RWPE2 (cell line): ENCODE results near the gene PROS1.

ENCODE experiments used
- ATAC-seq: fragments of 200-7000 bp; cut with Tn5 transposase; 3 replicates; pipeline ENCODE4 v1.9.1; 2021; ENCODE audit warnings: low read depth
- DNase-seq: peaks from one replicate; pipeline ENCODE4 v3.0.0-alpha.2; 2020; ENCODE audit warnings: low spot score
- H3K27ac ChIP-seq: fragments of 450-650 bp; 2 replicates; pipeline ENCODE4 v1.5.1; 2017; ENCODE audit warnings: mild to moderate bottlenecking; ENCODE audit not compliant: poor library complexity, severe bottlenecking
- H3K27me3 ChIP-seq: fragments of 250-450 bp; sonication (Bioruptor Pico); 2 replicates; pipeline ENCODE4 v1.5.1; 2021; ENCODE audit warnings: mild to moderate bottlenecking, moderate library complexity; ENCODE audit not compliant: insufficient read depth, poor library complexity, severe bottlenecking
- H3K36me3 ChIP-seq: fragments of 250-450 bp; sonication (Bioruptor Pico); 2 replicates; pipeline ENCODE4 v1.5.1; 2020; ENCODE audit warnings: low read depth, mild to moderate bottlenecking, moderate library complexity
- H3K4me1 ChIP-seq: fragments of 250-450 bp; sonication (Bioruptor Pico); 2 replicates; pipeline ENCODE4 v1.5.1; 2021; ENCODE audit warnings: mild to moderate bottlenecking, moderate library complexity; ENCODE audit not compliant: insufficient read depth, poor library complexity, severe bottlenecking
- H3K4me3 ChIP-seq: fragments of 250-450 bp; sonication (Bioruptor Pico); 2 replicates; pipeline ENCODE4 v1.5.1; 2021; ENCODE audit warnings: mild to moderate bottlenecking, moderate library complexity; ENCODE audit not compliant: severe bottlenecking
- H3K9me3 ChIP-seq: fragments of 250-450 bp; sonication (Bioruptor Pico); 2 replicates; pipeline ENCODE4 v1.5.1; 2021; ENCODE audit warnings: mild to moderate bottlenecking, moderate library complexity; ENCODE audit not compliant: severe bottlenecking
- CTCF ChIP-seq: fragments of 450-650 bp; IDR thresholded peaks from one replicate; pipeline ENCODE4 v1.5.1; 2017; ENCODE audit warnings: mild to moderate bottlenecking, moderate library complexity; ENCODE audit not compliant: poor library complexity, severe bottlenecking

PROS1 gene

GRCh38 chr3:94011233-94011711 lies 37.6 kb upstream of the PROS1 start:
- Histone ChIP-seq H3K27me3 (no peaks in the 10 kb centered on the region), H3K27ac (no peak overlapping the region), H3K4me3 (no peak overlapping the region), H3K36me3 (peaks cover 5% of the 10 kb centered on the region; the same call in 1 of the 2 replicates), H3K4me1 (no peaks in the 10 kb centered on the region), H3K9me3 (no peaks in the 10 kb centered on the region)
- ATAC-seq = no peak
- no peak for DNase-seq
- TF ChIP-seq CTCF = no peak

GRCh38 chr3:94009608-94010007 lies 35.9 kb upstream of the PROS1 start:
- TF ChIP-seq CTCF = no peak
- H3K4me1 ChIP-seq = no peaks in the 10 kb centered on the region
- ATAC-seq = no peak
- no peaks in the 10 kb centered on the region for H3K27me3 ChIP-seq
- no peaks in the 10 kb centered on the region for H3K9me3 ChIP-seq
- H3K27ac ChIP-seq = no peak overlapping the region
- no peak overlapping the region for H3K4me3 ChIP-seq
- no peak for DNase-seq
- peaks cover 10% of the 10 kb centered on the region for H3K36me3 ChIP-seq

- Histone ChIP-seq H3K4me3 (no peak overlapping the region), H3K9me3 (no peaks in the 10 kb centered on the region), H3K27me3 (no peaks in the 10 kb centered on the region), H3K27ac (no peak overlapping the region), H3K36me3 (peaks cover 15% of the 10 kb centered on the region), H3K4me1 (no peaks in the 10 kb centered on the region)
- TF ChIP-seq CTCF = no peak
- DNase-seq = no peak
- no peak for ATAC-seq
Observed at GRCh38 chr3:94008253-94008652, 34.6 kb upstream of the PROS1 start.

- Histone ChIP-seq H3K27me3 (no peaks in the 10 kb centered on the region), H3K27ac (no peak overlapping the region), H3K9me3 (no peaks in the 10 kb centered on the region), H3K36me3 (peaks cover 16% of the 10 kb centered on the region; the same call in 1 of the 2 replicates), H3K4me3 (no peak overlapping the region), H3K4me1 (no peaks in the 10 kb centered on the region)
- peak; percentile 92 for TF ChIP-seq CTCF
- DNase-seq (no peak), ATAC-seq (peak; percentile 61; the same call in 2 of the 3 replicates)
Observed at GRCh38 chr3:94004301-94004910, 30.7 kb upstream of the PROS1 start.

- Histone ChIP-seq H3K4me1 (no peaks in the 10 kb centered on the region), H3K36me3 (peaks cover 16% of the 10 kb centered on the region; the same call in 1 of the 2 replicates), H3K27ac (no peak overlapping the region), H3K9me3 (no peaks in the 10 kb centered on the region), H3K4me3 (no peak overlapping the region), H3K27me3 (no peaks in the 10 kb centered on the region)
- no peak for ATAC-seq
- TF ChIP-seq CTCF = no peak
- DNase-seq = no peak
Observed at GRCh38 chr3:94001827-94002495, 28.3 kb upstream of the PROS1 start.
